Activated T-cell treated with anti-CD3 and anti-CD28 coated beads, Interleukin-2, amount 50 U/mL, for 1 hour (primary cell): ENCODE data around the gene CACNA1D.
"Not testable (repeated sequence)": the region's sequence is repeated elsewhere in the genome, so short reads cannot be mapped to it uniquely, and the experiment has no call there.

ENCODE experiments used
- DNase-seq: peaks from one replicate; pipeline ENCODE4 v3.0.0-alpha.2; 2020

The CACNA1D gene

GRCh38 chr3:53493963-53494791 is at the start of gene CACNA1D:
CACNA1D (plus strand) TSS chr3:53494611; CDS start chr3:53495167, 556 bp downstream.
- DNase-seq = no peak

GRCh38 chr3:53457068-53457467 is 37.3 kb upstream of the CACNA1D start:
- no peak for DNase-seq

- DNase-seq = no peak
These were observed 34.1 kb upstream of the CACNA1D start for GRCh38 chr3:53460326-53460725.

GRCh38 chr3:53464424-53464823 is 30.0 kb upstream of the CACNA1D start:
- DNase-seq = no peak

- DNase-seq = not testable (repeated sequence)
These were observed 24.7 kb upstream of the CACNA1D start for GRCh38 chr3:53469758-53470157.

GRCh38 chr3:53473422-53473821 is 21.0 kb upstream of the CACNA1D start:
- no peak for DNase-seq

GRCh38 chr3:53476372-53476771 is 18.0 kb upstream of the CACNA1D start:
- DNase-seq = not testable (repeated sequence)

GRCh38 chr3:53477689-53478088 is 16.7 kb upstream of the CACNA1D start:
- DNase-seq = not testable (repeated sequence)

GRCh38 chr3:53478166-53478830 is 16.1 kb upstream of the CACNA1D start:
- DNase-seq = no peak

GRCh38 chr3:53478921-53479664 is 15.3 kb upstream of the CACNA1D start:
- DNase-seq = no peak

- no peak for DNase-seq
These were observed 12.2 kb upstream of the CACNA1D start for GRCh38 chr3:53482227-53482626.

GRCh38 chr3:53483821-53484220 is 10.6 kb upstream of the CACNA1D start:
- no peak for DNase-seq

GRCh38 chr3:53484984-53485383 is 9.4 kb upstream of the CACNA1D start:
- DNase-seq = no peak

GRCh38 chr3:53485675-53486403 is 8.6 kb upstream of the CACNA1D start:
- DNase-seq = no peak

GRCh38 chr3:53486961-53487654 is 7.3 kb upstream of the CACNA1D start:
- DNase-seq = no peak

GRCh38 chr3:53489386-53489785 is 5.0 kb upstream of the CACNA1D start:
- no peak for DNase-seq

- DNase-seq = no peak
These were observed 4.5 kb upstream of the CACNA1D start for GRCh38 chr3:53489787-53490458.

- DNase-seq = no peak
These were observed 3.9 kb upstream of the CACNA1D start for GRCh38 chr3:53490459-53490968.

- no peak for DNase-seq
These were observed 3.1 kb upstream of the CACNA1D start for GRCh38 chr3:53491276-53491675.

GRCh38 chr3:53493595-53493962 is 832 bp upstream of the CACNA1D start:
- DNase-seq = no peak

GRCh38 chr3:53495146-53495519 is 722 bp downstream of the CACNA1D start:
- DNase-seq = no peak
